ENCODE results near the gene NDRG3. TPM values are rescaled to one million over a fixed set of nuclear protein-coding genes. Genes with fewer than 3 reads are reported as not detected.
"Not testable (repeated sequence)": the region's sequence is repeated elsewhere in the genome, so short reads cannot be mapped to it uniquely, and the experiment has no call there.

Gene NDRG3
- total RNA-seq, 2 donors from 2014 or later, result 22.6 to 25.4 TPM

GRCh38 chr20:36712775-36713174 lies 33.1 kb downstream of the NDRG3 start:
- Mint-ChIP-seq H3K4me3 (no peak overlapping the region), H3K9me3 (no peaks in the 10 kb centered on the region), H3K4me1 (ENCODE audit: low read depth) (no peaks in the 10 kb centered on the region), H3K36me3 (ENCODE audit: insufficient read depth in 2 of 2) (peaks cover 0 to 1% of the 10 kb centered on the region in 2 donors), H3K27ac (no peak overlapping the region), H3K27me3 (ENCODE audit: low read depth) (no peaks in the 10 kb centered on the region)
- DNase-seq, result no peak
- ATAC-seq (replicated peaks in 1 of 2), result no peak

- H3K4me3 Mint-ChIP-seq, result no peak overlapping the region
- H3K9me3 Mint-ChIP-seq, result no peaks in the 10 kb centered on the region
- ATAC-seq (replicated peaks in 1 of 2) (no peak), DNase-seq (no peak)
- H3K27ac Mint-ChIP-seq, result no peak overlapping the region
- H3K4me1 Mint-ChIP-seq (ENCODE audit: low read depth), result no peaks in the 10 kb centered on the region
- H3K36me3 Mint-ChIP-seq (ENCODE audit: insufficient read depth in 2 of 2), result no peaks in the 10 kb centered on the region
- no peaks in the 10 kb centered on the region for H3K27me3 Mint-ChIP-seq (ENCODE audit: low read depth)
Measured at GRCh38 chr20:36709126-36709525, 36.8 kb downstream of the NDRG3 start.

- ATAC-seq (replicated peaks in 1 of 2) (no peak), DNase-seq (no peak)
- Mint-ChIP-seq H3K4me3 (no peak overlapping the region), H3K36me3 (ENCODE audit: insufficient read depth in 2 of 2) (no peaks in the 10 kb centered on the region), H3K4me1 (ENCODE audit: low read depth) (no peaks in the 10 kb centered on the region), H3K27ac (no peak overlapping the region), H3K27me3 (ENCODE audit: low read depth) (no peaks in the 10 kb centered on the region), H3K9me3 (no peaks in the 10 kb centered on the region)
Measured at GRCh38 chr20:36703530-36703929, 42.4 kb downstream of the NDRG3 start.

- no peak for ATAC-seq (replicated peaks in 1 of 2)
- H3K9me3 Mint-ChIP-seq, result no peaks in the 10 kb centered on the region
- no peaks in the 10 kb centered on the region for H3K27me3 Mint-ChIP-seq (ENCODE audit: low read depth)
- no peak for DNase-seq
- no peaks in the 10 kb centered on the region for H3K4me1 Mint-ChIP-seq (ENCODE audit: low read depth)
- H3K4me3 Mint-ChIP-seq, result no peak overlapping the region
- no peaks in the 10 kb centered on the region for H3K36me3 Mint-ChIP-seq (ENCODE audit: insufficient read depth in 2 of 2)
- no peak overlapping the region for H3K27ac Mint-ChIP-seq
Measured at GRCh38 chr20:36700438-36700837, 45.5 kb downstream of the NDRG3 start.

- not testable (repeated sequence) for ATAC-seq (replicated peaks in 1 of 2); H3K36me3 Mint-ChIP-seq (ENCODE audit: insufficient read depth in 2 of 2); DNase-seq; H3K4me3 Mint-ChIP-seq; H3K9me3 Mint-ChIP-seq; H3K27ac Mint-ChIP-seq; H3K4me1 Mint-ChIP-seq (ENCODE audit: low read depth); H3K27me3 Mint-ChIP-seq (ENCODE audit: low read depth)
Measured at GRCh38 chr20:36695467-36695866, 50.4 kb downstream of the NDRG3 start.

GRCh38 chr20:36688630-36689029 lies 57.3 kb downstream of the NDRG3 start:
- ATAC-seq (replicated peaks in 1 of 2), result no peak

GRCh38 chr20:36687850-36688249 lies 58.0 kb downstream of the NDRG3 start:
- no peaks in the 10 kb centered on the region for H3K9me3 Mint-ChIP-seq
- no peak overlapping the region for H3K4me3 Mint-ChIP-seq
- DNase-seq (no peak), ATAC-seq (replicated peaks in 1 of 2) (no peak)
- H3K27me3 Mint-ChIP-seq (ENCODE audit: low read depth), result no peaks in the 10 kb centered on the region
- no peaks in the 10 kb centered on the region for H3K4me1 Mint-ChIP-seq (ENCODE audit: low read depth)
- H3K27ac Mint-ChIP-seq, result peak overlapping the region; percentile 38
- H3K36me3 Mint-ChIP-seq (ENCODE audit: insufficient read depth in 2 of 2), result no peaks in the 10 kb centered on the region

More at GRCh38 chr20:36688630-36689029, 57.3 kb downstream of the NDRG3 start:
- no peaks in the 10 kb centered on the region for H3K36me3 Mint-ChIP-seq (ENCODE audit: insufficient read depth in 2 of 2)
- no peak for DNase-seq
- no peaks in the 10 kb centered on the region for H3K9me3 Mint-ChIP-seq
- H3K4me3 Mint-ChIP-seq, result no peak overlapping the region
- H3K4me1 Mint-ChIP-seq (ENCODE audit: low read depth), result no peaks in the 10 kb centered on the region
- H3K27me3 Mint-ChIP-seq (ENCODE audit: low read depth), result no peaks in the 10 kb centered on the region
- H3K27ac Mint-ChIP-seq, result no peak overlapping the region

- no peak for DNase-seq
- peak overlapping the region; percentile 41 for H3K27ac Mint-ChIP-seq
- H3K9me3 Mint-ChIP-seq, result no peaks in the 10 kb centered on the region
- no peak for ATAC-seq (replicated peaks in 1 of 2)
- H3K4me1 Mint-ChIP-seq (ENCODE audit: low read depth), result no peaks in the 10 kb centered on the region
- no peaks in the 10 kb centered on the region for H3K27me3 Mint-ChIP-seq (ENCODE audit: low read depth)
- H3K4me3 Mint-ChIP-seq, result no peak overlapping the region
- no peaks in the 10 kb centered on the region for H3K36me3 Mint-ChIP-seq (ENCODE audit: insufficient read depth in 2 of 2)
Measured at GRCh38 chr20:36686944-36687343, 58.9 kb downstream of the NDRG3 start.

GRCh38 chr20:36686504-36686903 lies 59.4 kb downstream of the NDRG3 start:
- ATAC-seq (replicated peaks in 1 of 2), result no peak
- Mint-ChIP-seq H3K36me3 (ENCODE audit: insufficient read depth in 2 of 2) (no peaks in the 10 kb centered on the region), H3K9me3 (no peaks in the 10 kb centered on the region), H3K4me3 (no peak overlapping the region), H3K4me1 (ENCODE audit: low read depth) (no peaks in the 10 kb centered on the region), H3K27ac (no peak overlapping the region), H3K27me3 (ENCODE audit: low read depth) (no peaks in the 10 kb centered on the region)
- no peak for DNase-seq

- Mint-ChIP-seq H3K4me1 (ENCODE audit: low read depth) (no peaks in the 10 kb centered on the region), H3K27ac (no peak overlapping the region), H3K4me3 (no peak overlapping the region), H3K27me3 (ENCODE audit: low read depth) (no peaks in the 10 kb centered on the region), H3K36me3 (ENCODE audit: insufficient read depth in 2 of 2) (no peaks in the 10 kb centered on the region), H3K9me3 (no peaks in the 10 kb centered on the region)
- no peak for DNase-seq
- ATAC-seq (replicated peaks in 1 of 2), result no peak
Measured at GRCh38 chr20:36684747-36685146, 61.1 kb downstream of the NDRG3 start.

- no peak for DNase-seq
- H3K36me3 Mint-ChIP-seq (ENCODE audit: insufficient read depth in 2 of 2), result no peaks in the 10 kb centered on the region
- H3K27ac Mint-ChIP-seq, result no peak overlapping the region
- no peaks in the 10 kb centered on the region for H3K27me3 Mint-ChIP-seq (ENCODE audit: low read depth)
- no peak for ATAC-seq (replicated peaks in 1 of 2)
- H3K9me3 Mint-ChIP-seq, result no peaks in the 10 kb centered on the region
- no peaks in the 10 kb centered on the region for H3K4me1 Mint-ChIP-seq (ENCODE audit: low read depth)
- H3K4me3 Mint-ChIP-seq, result no peak overlapping the region
Measured at GRCh38 chr20:36682311-36682710, 63.6 kb downstream of the NDRG3 start.

GRCh38 chr20:36677422-36677771 lies 68.5 kb downstream of the NDRG3 start:
- ATAC-seq (replicated peaks in 1 of 2), result no peak
- H3K9me3 Mint-ChIP-seq, result no peaks in the 10 kb centered on the region
- H3K36me3 Mint-ChIP-seq (ENCODE audit: insufficient read depth in 2 of 2), result no peaks in the 10 kb centered on the region
- no peaks in the 10 kb centered on the region for H3K4me1 Mint-ChIP-seq (ENCODE audit: low read depth)
- H3K4me3 Mint-ChIP-seq, result no peak overlapping the region
- H3K27me3 Mint-ChIP-seq (ENCODE audit: low read depth), result no peaks in the 10 kb centered on the region
- no peak overlapping the region for H3K27ac Mint-ChIP-seq
- DNase-seq, result no peak

- Mint-ChIP-seq H3K27me3 (ENCODE audit: low read depth) (no peaks in the 10 kb centered on the region), H3K9me3 (no peaks in the 10 kb centered on the region), H3K4me1 (ENCODE audit: low read depth) (no peaks in the 10 kb centered on the region), H3K4me3 (no peak overlapping the region), H3K27ac (no peak overlapping the region), H3K36me3 (ENCODE audit: insufficient read depth in 2 of 2) (no peaks in the 10 kb centered on the region)
- DNase-seq, result no peak
- ATAC-seq (replicated peaks in 1 of 2), result no peak
Measured at GRCh38 chr20:36676701-36677421, 69.0 kb downstream of the NDRG3 start.

- not testable (repeated sequence) for ATAC-seq (replicated peaks in 1 of 2); DNase-seq; H3K36me3 Mint-ChIP-seq (ENCODE audit: insufficient read depth in 2 of 2); H3K4me3 Mint-ChIP-seq; H3K4me1 Mint-ChIP-seq (ENCODE audit: low read depth); H3K27me3 Mint-ChIP-seq (ENCODE audit: low read depth); H3K27ac Mint-ChIP-seq; H3K9me3 Mint-ChIP-seq
Measured at GRCh38 chr20:36675545-36675944, 70.3 kb downstream of the NDRG3 start.
